Transverse colon (tissue), 3 donors: ENCODE data around the gene SAMD13.

Source experiments
- CTCF ChIP-seq, 5 experiments: fragments of 200-600 bp in 3 of 5; fragments of 450-650 bp in 2 of 5; sonication (generic) in 3 of 5; IDR thresholded peaks; 1 replicate in 2 of 5; 2 replicates in 3 of 5; pipeline ENCODE4 v1.5.1; 2016 to 2017; ENCODE audit warnings: antibody characterized with exemption in 5 of 5, inconsistent platforms in 3 of 5, mild to moderate bottlenecking in 2 of 5, moderate library complexity in 1 of 5
- POLR2A ChIP-seq: fragments of 450-650 bp; IDR thresholded peaks from one replicate; pipeline ENCODE4 v1.6.1; 2016; ENCODE audit warnings: antibody characterized with exemption, mild to moderate bottlenecking, moderate library complexity

- no peak for TF ChIP-seq CTCF (IDR thresholded peaks at IDR 0.05)
- no peak for TF ChIP-seq POLR2A
Observed at GRCh38 chr1:84291882-84292655, 9.4 kb upstream of the SAMD13 start.
